SK-N-SH (cell line): ENCODE results near the gene HSPA12A. TPM values are rescaled to one million over a fixed set of nuclear protein-coding genes. Genes with fewer than 3 reads are reported as not detected.

Experiments used
- CTCF ChIA-PET: fragments of 300-600, 350-600 bp; formaldehyde crosslinking; extraction: SDS; loops from one replicate; lab custom pipeline; 2021; lab: Yijun Ruan, JAX
- POLR2A ChIA-PET: fragments of 350-600 bp; sonication (Branson Sonifier 250); formaldehyde crosslinking; extraction: SDS; loops from one replicate; lab custom pipeline; 2020; ENCODE audit warnings: antibody characterized with exemption, inconsistent platforms; lab: Yijun Ruan, JAX
- DNase-seq: peaks from one replicate; pipeline ENCODE4 v3.0.0; 2012
- H2AFZ ChIP-seq: fragments of 200-600 bp; sonication (generic); 2 replicates; pipeline ENCODE4 v1.8.1; 2016; ENCODE audit warnings: antibody characterized with exemption, mild to moderate bottlenecking, low read depth
- H3F3A ChIP-seq: fragments of 200-600 bp; sonication (generic); replicated peaks from 2 replicates; pipeline ENCODE3; 2016; ENCODE audit warnings: antibody characterized with exemption, mild to moderate bottlenecking; ENCODE audit not compliant: insufficient read depth
- H3K27ac ChIP-seq, 2 experiments: fragments of 200-500 bp in 1 of 2; fragments of 200-600 bp in 1 of 2; sonication (Bioruptor generic) in 1 of 2; sonication (generic), shearing (Covaris generic) in 1 of 2; 2 replicates each; pipeline versions ENCODE4 v1.5.1 to v1.6.1; 2014 to 2016; ENCODE audit warnings: low read depth in 2 of 2, inconsistent platforms in 1 of 2, low read length in 1 of 2, mild to moderate bottlenecking in 1 of 2, mixed read lengths in 1 of 2
- H3K27me3 ChIP-seq: fragments of 200-600 bp; sonication (generic), shearing (Covaris generic); 2 replicates; pipeline ENCODE4 v1.6.1; 2016; ENCODE audit warnings: mixed run types; ENCODE audit not compliant: insufficient read depth
- H3K36me3 ChIP-seq, 2 experiments: fragments of 200-500 bp in 1 of 2; fragments of 200-600 bp in 1 of 2; sonication (Bioruptor generic) in 1 of 2; sonication (generic) in 1 of 2; replicated peaks in 1 of 2; 2 replicates each; pipeline versions ENCODE3 to v1.5.1; 2014 to 2016; ENCODE audit warnings: low read length in 1 of 2, mild to moderate bottlenecking in 1 of 2; ENCODE audit not compliant: insufficient read depth in 2 of 2, control insufficient read depth in 1 of 2
- H3K4me1 ChIP-seq, 2 experiments: fragments of 200-500 bp in 1 of 2; fragments of 200-600 bp in 1 of 2; sonication (Bioruptor generic) in 1 of 2; sonication (generic), shearing (Covaris generic) in 1 of 2; 2 replicates each; pipeline versions ENCODE4 v1.5.1 to v1.6.1; 2014 to 2016; ENCODE audit warnings: low read depth in 1 of 2, low read length in 1 of 2, mixed run types in 1 of 2; ENCODE audit not compliant: insufficient read depth in 2 of 2, control insufficient read depth in 1 of 2
- H3K4me2 ChIP-seq: fragments of 200-600 bp; sonication (generic), shearing (Covaris generic); 2 replicates; pipeline ENCODE4 v1.6.1; 2017; ENCODE audit warnings: mixed run types
- H3K4me3 ChIP-seq, 2 experiments: fragments of 200-500 bp in 1 of 2; fragments of 200-600 bp in 1 of 2; sonication (Bioruptor generic) in 1 of 2; sonication (generic), shearing (Covaris generic) in 1 of 2; 2 replicates each; pipeline versions ENCODE4 v1.5.1 to v1.8.1; 2014 to 2016; ENCODE audit warnings: low read depth in 2 of 2, inconsistent platforms in 1 of 2, low read length in 1 of 2, mild to moderate bottlenecking in 1 of 2, mixed read lengths in 1 of 2, moderate library complexity in 1 of 2
- H3K79me2 ChIP-seq: fragments of 200-600 bp; sonication (generic); 2 replicates; pipeline ENCODE4 v1.8.1; 2017; ENCODE audit warnings: mild to moderate bottlenecking; ENCODE audit not compliant: insufficient read depth
- H3K9ac ChIP-seq: fragments of 200-600 bp; sonication (generic); 2 replicates; pipeline ENCODE4 v1.6.1; 2017; ENCODE audit warnings: mixed run types
- H3K9me2 ChIP-seq: fragments of 200-600 bp; sonication (generic); 2 replicates; pipeline ENCODE4 v1.6.1; 2017; ENCODE audit warnings: mixed run types
- H3K9me3 ChIP-seq: fragments of 200-600 bp; sonication (generic); 2 replicates; pipeline ENCODE4 v1.6.1; 2017; ENCODE audit warnings: mixed run types, mild to moderate bottlenecking, moderate library complexity
- H4K20me1 ChIP-seq: fragments of 200-600 bp; sonication (generic); 2 replicates; pipeline ENCODE4 v1.6.1; 2017; ENCODE audit warnings: mild to moderate bottlenecking, mixed run types; ENCODE audit not compliant: insufficient read depth
- CTCF ChIP-seq: fragments of 200-600 bp; sonication (generic); IDR thresholded peaks from 2 replicates; pipeline ENCODE4 v1.6.1; 2017; ENCODE audit warnings: antibody characterized with exemption, mild to moderate bottlenecking, moderate library complexity
- EZH2phosphoT487 ChIP-seq: fragments of 200-600 bp; sonication (generic); IDR thresholded peaks from 2 replicates; pipeline ENCODE4 v1.6.1; 2017; ENCODE audit warnings: low read depth, mixed run types, mild to moderate bottlenecking, antibody characterized with exemption, moderate library complexity, borderline replicate concordance
- FOXM1 ChIP-seq: IDR thresholded peaks from 2 replicates; pipeline ENCODE4 v1.4.0; 2012; ENCODE audit warnings: low read depth, mild to moderate bottlenecking
- IRF3 ChIP-seq: fragments of 150-350 bp; IDR thresholded peaks from 2 replicates; pipeline ENCODE4 v1.6.1; 2016; ENCODE audit warnings: mild to moderate bottlenecking, low read depth, low read length
- JUND ChIP-seq: IDR thresholded peaks from 2 replicates; pipeline ENCODE4 v1.4.0; 2012
- MXI1 ChIP-seq: IDR thresholded peaks from 2 replicates; pipeline ENCODE4 v1.6.1; 2012; ENCODE audit warnings: mild to moderate bottlenecking, low read depth, low read length, improper control_type of control experiment
- RAD21 ChIP-seq: IDR thresholded peaks from 2 replicates; pipeline ENCODE4 v1.6.1; 2012; ENCODE audit warnings: mild to moderate bottlenecking, low read length
- REST ChIP-seq: IDR thresholded peaks from 2 replicates; pipeline ENCODE4 v1.6.1; 2012; ENCODE audit warnings: mild to moderate bottlenecking, low read depth, low read length, moderate library complexity
- RFX5 ChIP-seq: IDR thresholded peaks from 2 replicates; pipeline ENCODE4 v1.6.1; 2012; ENCODE audit warnings: mild to moderate bottlenecking, improper control_type of control experiment, low read length
- RXRA ChIP-seq: IDR thresholded peaks from 2 replicates; pipeline ENCODE4 v1.4.0; 2012; ENCODE audit warnings: low read depth, mild to moderate bottlenecking, borderline replicate concordance
- TEAD4 ChIP-seq: IDR thresholded peaks from 2 replicates; pipeline ENCODE4 v1.4.0; 2012; ENCODE audit warnings: mild to moderate bottlenecking, borderline replicate concordance; ENCODE audit not compliant: insufficient read depth
- WGBS: methylation state at CpG from one replicate; pipeline ENCODE4 v1.1.6; 2017; ENCODE audit warnings: low lambda C conversion rate; 5-methylcytosine and 5-hydroxymethylcytosine counted together
- polyA plus RNA-seq, 3 experiments: library from polyadenylated mRNA; depleted of rRNA; stranded (reverse); fragments of >200 nt; gene quantifications; 2 replicates each; pipeline ENCODE4 v1.2.3, GENCODE V29; 2012

HSPA12A gene
- polyA plus RNA-seq, 1 of the 3 experiments (the other 2 are of a cell fraction), result 2.9 TPM

- no peak for TF ChIP-seq IRF3
- TF ChIP-seq MXI1, result no peak
- no peak for TF ChIP-seq EZH2phosphoT487
- no peak for TF ChIP-seq JUND
- no peak for TF ChIP-seq CTCF
- TF ChIP-seq TEAD4, result no peak
- TF ChIP-seq RXRA, result no peak
Measured at GRCh38 chr10:116707981-116708380, 34.4 kb downstream of the HSPA12A start (continued).

GRCh38 chr10:116706281-116706680 is 36.1 kb downstream of the HSPA12A start:
- no peak for DNase-seq
- no peak overlapping the region for H3K9ac ChIP-seq
- H3K4me3 ChIP-seq, result no peak overlapping the region
- no peak for TF ChIP-seq REST
- TF ChIP-seq FOXM1, result no peak
- no peak for TF ChIP-seq RFX5
- no peak for TF ChIP-seq RAD21
- H3F3A ChIP-seq, result no peaks in the 10 kb centered on the region
- WGBS, result 87% methylated on average over 9 of the region's 9 CpGs
- ChIA-PET POLR2A (interaction anchor here (1.2 kb wide), 1 partner anchor 16 kb away, joined by 3 read pairs; no protein-coding TSS in a partner anchor), CTCF (interaction anchor here (1.1 kb wide), 1 partner anchor 60 kb away, joined by 3 read pairs; no protein-coding TSS in a partner anchor)
- no peaks in the 10 kb centered on the region for H3K9me3 ChIP-seq
- H3K27ac ChIP-seq, result no peak overlapping the region; a peak in 1 of 4 replicates
- no peak overlapping the region for H2AFZ ChIP-seq
- peaks cover 0 to 27% of the 10 kb centered on the region in 2 experiments; a peak in 1 of 4 replicates for H3K4me1 ChIP-seq
- H3K79me2 ChIP-seq, result no peaks in the 10 kb centered on the region
- no peaks in the 10 kb centered on the region for H4K20me1 ChIP-seq
- H3K36me3 ChIP-seq, result no peaks in the 10 kb centered on the region
- no peaks in the 10 kb centered on the region for H3K27me3 ChIP-seq
- H3K4me2 ChIP-seq, result no peak overlapping the region
- H3K9me2 ChIP-seq, result no peaks in the 10 kb centered on the region
